Ectodermal cell (in vitro differentiated cells): ENCODE results near the gene SNRNP200.
"Not testable (repeated sequence)": the region's sequence is repeated elsewhere in the genome, so short reads cannot be mapped to it uniquely, and the experiment has no call there.

Experiments
- H3K27ac ChIP-seq: 2 replicates; pipeline ENCODE4 v1.7.0; 2013; ENCODE audit warnings: mild to moderate bottlenecking, low read depth, low read length; ENCODE audit not compliant: insufficient read depth, poor library complexity, severe bottlenecking
- H3K27me3 ChIP-seq: 2 replicates; pipeline ENCODE4 v1.7.0; 2013; ENCODE audit warnings: mild to moderate bottlenecking, low read length; ENCODE audit not compliant: insufficient read depth, control insufficient read depth, poor library complexity, severe bottlenecking
- H3K36me3 ChIP-seq: one replicate; pipeline ENCODE4 v1.7.0; 2013; ENCODE audit warnings: low read length; ENCODE audit not compliant: control insufficient read depth, insufficient read depth
- H3K4me1 ChIP-seq: one replicate; pipeline ENCODE4 v1.7.0; 2013; ENCODE audit warnings: low read length; ENCODE audit not compliant: control insufficient read depth, insufficient read depth
- H3K4me3 ChIP-seq: 2 replicates; pipeline ENCODE4 v1.7.0; 2013; ENCODE audit warnings: low read depth, low read length, control low read depth; ENCODE audit not compliant: insufficient read depth
- H3K9me3 ChIP-seq: 2 replicates; pipeline ENCODE4 v1.7.0; 2013; ENCODE audit warnings: mild to moderate bottlenecking, low read length, moderate library complexity; ENCODE audit not compliant: control insufficient read depth
- WGBS, 2 experiments: methylation state at CpG; one replicate each; pipeline ENCODE4 v1.1.7; 2013; ENCODE audit warnings: missing lambda C conversion rate in 2 of 2; 5-methylcytosine and 5-hydroxymethylcytosine counted together

The SNRNP200 gene

GRCh38 chr2:96315005-96315399 is 9.7 kb upstream of the SNRNP200 start:
- Histone ChIP-seq H3K36me3 (no peaks in the 10 kb centered on the region), H3K4me1 (peaks cover 6% of the 10 kb centered on the region), H3K27ac (no peak overlapping the region), H3K4me3 (no peak overlapping the region), H3K27me3 (peaks cover 15% of the 10 kb centered on the region), H3K9me3 (no peaks in the 10 kb centered on the region)
- 93 to 94% methylated on average over 3 of the region's 3 CpGs for WGBS, 2 experiments

- Histone ChIP-seq H3K4me3 (no peak overlapping the region), H3K9me3 (no peaks in the 10 kb centered on the region), H3K27me3 (no peaks in the 10 kb centered on the region), H3K36me3 (peaks cover 4% of the 10 kb centered on the region), H3K27ac (no peak overlapping the region), H3K4me1 (peaks cover 12% of the 10 kb centered on the region)
- WGBS, 2 experiments, result 88 to 93% methylated on average over 5 of the region's 5 CpGs
Measured at GRCh38 chr2:96308248-96308647, 2.9 kb upstream of the SNRNP200 start.

- whole genome bisulfite sequencing, 2 experiments, result 95% methylated on average over 3 of the region's 3 CpGs
- peak overlapping the region; percentile 51 for H3K4me3 ChIP-seq
- H3K9me3 ChIP-seq, result no peaks in the 10 kb centered on the region
- peaks cover 12% of the 10 kb centered on the region for H3K4me1 ChIP-seq
- no peak overlapping the region for H3K27ac ChIP-seq
- peaks cover 23% of the 10 kb centered on the region for H3K36me3 ChIP-seq
- no peaks in the 10 kb centered on the region for H3K27me3 ChIP-seq
Measured at GRCh38 chr2:96306370-96306769, 1.0 kb upstream of the SNRNP200 start.

- Histone ChIP-seq H3K9me3 (no peaks in the 10 kb centered on the region), H3K4me3 (peak overlapping the region; percentile 51), H3K27me3 (no peaks in the 10 kb centered on the region), H3K36me3 (peaks cover 26% of the 10 kb centered on the region), H3K27ac (no peak overlapping the region), H3K4me1 (peaks cover 12% of the 10 kb centered on the region)
- WGBS, 2 experiments, result 10 to 31% methylated on average over 7 to 8 of the region's 9 CpGs
Measured at GRCh38 chr2:96305979-96306308, 598 bp upstream of the SNRNP200 start.

- peaks cover 38% of the 10 kb centered on the region for H3K36me3 ChIP-seq
- peaks cover 12% of the 10 kb centered on the region for H3K4me1 ChIP-seq
- H3K27me3 ChIP-seq, result no peaks in the 10 kb centered on the region
- 69% methylated on average over 11 of the region's 11 CpGs for WGBS, 2 experiments
- H3K9me3 ChIP-seq, result no peaks in the 10 kb centered on the region
- peak overlapping the region; percentile 51 for H3K4me3 ChIP-seq
- no peak overlapping the region for H3K27ac ChIP-seq
Measured at GRCh38 chr2:96304606-96305005, 740 bp downstream of the SNRNP200 start.

GRCh38 chr2:96301865-96302264 is 3.5 kb downstream of the SNRNP200 start:
- 100% methylated on average over 1 of the region's 1 CpG; no CpG with 5 or more reads in 1 of the 2 experiments for WGBS, 2 experiments
- Histone ChIP-seq H3K9me3 (no peaks in the 10 kb centered on the region), H3K36me3 (peaks cover 64% of the 10 kb centered on the region)

GRCh38 chr2:96296925-96297324 is 8.4 kb downstream of the SNRNP200 start:
- H3K4me3 ChIP-seq, result no peak overlapping the region
- peaks cover 89% of the 10 kb centered on the region for H3K36me3 ChIP-seq
- H3K27ac ChIP-seq, result no peak overlapping the region
- no peaks in the 10 kb centered on the region for H3K27me3 ChIP-seq
- H3K4me1 ChIP-seq, result no peaks in the 10 kb centered on the region
- WGBS, 2 experiments, result 94 to 97% methylated on average over 5 of the region's 5 CpGs
- no peaks in the 10 kb centered on the region for H3K9me3 ChIP-seq

More at GRCh38 chr2:96301865-96302264, 3.5 kb downstream of the SNRNP200 start:
- Histone ChIP-seq H3K4me1 (peaks cover 12% of the 10 kb centered on the region), H3K4me3 (no peak overlapping the region), H3K27me3 (no peaks in the 10 kb centered on the region), H3K27ac (no peak overlapping the region)

GRCh38 chr2:96294271-96294670 is 11.1 kb downstream of the SNRNP200 start:
- not testable (repeated sequence) for H3K9me3 ChIP-seq, H3K4me1 ChIP-seq, H3K27ac ChIP-seq, H3K4me3 ChIP-seq, H3K27me3 ChIP-seq
- 92 to 96% methylated on average over 8 of the region's 8 CpGs for WGBS, 2 experiments
- peaks cover 91% of the 10 kb centered on the region for H3K36me3 ChIP-seq

- WGBS, 2 experiments, result 92 to 96% methylated on average over 5 of the region's 5 CpGs
- Histone ChIP-seq H3K4me1 (no peaks in the 10 kb centered on the region), H3K27me3 (no peaks in the 10 kb centered on the region), H3K9me3 (no peaks in the 10 kb centered on the region), H3K36me3 (peaks cover 89% of the 10 kb centered on the region), H3K27ac (no peak overlapping the region), H3K4me3 (no peak overlapping the region)
Measured at GRCh38 chr2:96291751-96292150, 13.6 kb downstream of the SNRNP200 start.

- peaks cover 94% of the 10 kb centered on the region for H3K36me3 ChIP-seq
- no peaks in the 10 kb centered on the region for H3K27me3 ChIP-seq
- WGBS, 2 experiments, result 95 to 100% methylated on average over 6 of the region's 6 CpGs
- no peak overlapping the region for H3K4me3 ChIP-seq
- no peaks in the 10 kb centered on the region for H3K4me1 ChIP-seq
- no peak overlapping the region for H3K27ac ChIP-seq
- H3K9me3 ChIP-seq, result no peaks in the 10 kb centered on the region
Measured at GRCh38 chr2:96287273-96287856, 18.0 kb downstream of the SNRNP200 start.
